NCI-H2081 treated with DMSO at 0.1 percent for 48 hours (cell line): Measurements from ENCODE around the gene MCRIP1.

Source experiments
- DNase-seq: peaks from one replicate; lab custom pipeline; 2025; lab: John Stamatoyannopoulos, UW

MCRIP1 gene

GRCh38 chr17:81860756-81861568 is 27.9 kb upstream of the MCRIP1 start:
- DNase-seq, result peak; percentile 100

GRCh38 chr17:81859906-81860755 is 27.0 kb upstream of the MCRIP1 start, which contains the start of gene P4HB:
Gene P4HB, minus strand, starts transcription at chr17:81860535. Its CDS starts 64 bp downstream, at chr17:81860471.
- DNase-seq, result no peak

GRCh38 chr17:81858967-81859905 is 26.1 kb upstream of the MCRIP1 start:
- DNase-seq, result no peak

- DNase-seq, result peak; percentile 33
Measured at GRCh38 chr17:81858170-81858966, 25.3 kb upstream of the MCRIP1 start.

- no peak for DNase-seq
Measured at GRCh38 chr17:81854974-81855774, 22.1 kb upstream of the MCRIP1 start.

GRCh38 chr17:81852237-81852636 is 19.1 kb upstream of the MCRIP1 start:
- DNase-seq, result no peak

- no peak for DNase-seq
Measured at GRCh38 chr17:81851423-81851822, 18.3 kb upstream of the MCRIP1 start.

- no peak for DNase-seq
Measured at GRCh38 chr17:81849457-81849856, 16.4 kb upstream of the MCRIP1 start.

- DNase-seq, result no peak
Measured at GRCh38 chr17:81846743-81847689, 13.9 kb upstream of the MCRIP1 start.

- no peak for DNase-seq
Measured at GRCh38 chr17:81845881-81846742, 13.0 kb upstream of the MCRIP1 start.

- no peak for DNase-seq
Measured at GRCh38 chr17:81845361-81845760, 12.3 kb upstream of the MCRIP1 start.

GRCh38 chr17:81844887-81845286 is 11.8 kb upstream of the MCRIP1 start:
- DNase-seq, result no peak

GRCh38 chr17:81844327-81844851 is 11.3 kb upstream of the MCRIP1 start:
- DNase-seq, result no peak

GRCh38 chr17:81843713-81844326 is 10.7 kb upstream of the MCRIP1 start:
- no peak for DNase-seq

- DNase-seq, result no peak
Measured at GRCh38 chr17:81842725-81843504, 9.8 kb upstream of the MCRIP1 start.

GRCh38 chr17:81842378-81842724 is 9.3 kb upstream of the MCRIP1 start:
- DNase-seq, result no peak

GRCh38 chr17:81841866-81842265 is 8.8 kb upstream of the MCRIP1 start:
- no peak for DNase-seq
